NCI-H510A (cell line): ENCODE data around the gene VCL.
"Not testable (repeated sequence)": the region's sequence is repeated elsewhere in the genome, so short reads cannot be mapped to it uniquely, and the experiment has no call there.

Source experiments
- DNase-seq: peaks from one replicate; lab custom pipeline; 2025; lab: John Stamatoyannopoulos, UW

Gene VCL

GRCh38 chr10:74109452-74109851 lies 111.5 kb downstream of the VCL start:
- no peak for DNase-seq

- no peak for DNase-seq
Observed at GRCh38 chr10:74110120-74110519, 112.2 kb downstream of the VCL start.

GRCh38 chr10:74111799-74112198 lies 113.9 kb downstream of the VCL start:
- no peak for DNase-seq

GRCh38 chr10:74113546-74113945 lies 115.6 kb downstream of the VCL start:
- DNase-seq: no peak

GRCh38 chr10:74114041-74114448 lies 116.1 kb downstream of the VCL start:
- DNase-seq: no peak

GRCh38 chr10:74117738-74118137 lies 119.8 kb downstream of the VCL start:
- no peak for DNase-seq

GRCh38 chr10:74118804-74119203 lies 120.9 kb downstream of the VCL start:
- DNase-seq: no peak

GRCh38 chr10:74120911-74121310 lies 123.0 kb downstream of the VCL start:
- DNase-seq: no peak

GRCh38 chr10:74121368-74121767 lies 123.5 kb downstream of the VCL start:
- no peak for DNase-seq

- no peak for DNase-seq
Observed at GRCh38 chr10:74122060-74122459, 124.1 kb downstream of the VCL start.

- DNase-seq: no peak
Observed at GRCh38 chr10:74123081-74123480, 125.2 kb downstream of the VCL start.

- DNase-seq: no peak
Observed at GRCh38 chr10:74133923-74134820, 136.3 kb downstream of the VCL start.

GRCh38 chr10:74135452-74135851 lies 137.5 kb downstream of the VCL start:
- no peak for DNase-seq

GRCh38 chr10:74137992-74138391 lies 140.1 kb downstream of the VCL start:
- no peak for DNase-seq

GRCh38 chr10:74138596-74138995 lies 140.7 kb downstream of the VCL start:
- not testable (repeated sequence) for DNase-seq

- no peak for DNase-seq
Observed at GRCh38 chr10:74139981-74140380, 142.1 kb downstream of the VCL start.

- no peak for DNase-seq
Observed at GRCh38 chr10:74140553-74140952, 142.6 kb downstream of the VCL start.

- no peak for DNase-seq
Observed at GRCh38 chr10:74145133-74145532, 147.2 kb downstream of the VCL start.

GRCh38 chr10:74146980-74147379 lies 149.1 kb downstream of the VCL start:
- DNase-seq: not testable (repeated sequence)

- DNase-seq: peak; percentile 84
Observed at GRCh38 chr10:74150204-74150989, 152.5 kb downstream of the VCL start, which contains the start of gene AP3M1. Gene AP3M1, minus strand, starts transcription at chr10:74150828. Its CDS starts 12,449 bp downstream, at chr10:74138379.

GRCh38 chr10:74150990-74151878 lies 153.3 kb downstream of the VCL start, which contains the start of gene ADK:
Gene ADK, plus strand, starts transcription at chr10:74151221. Its CDS starts 58 bp downstream, at chr10:74151279.
- peak; percentile 93 for DNase-seq
